Measurements from ENCODE around the gene SIT1.

DNA sequence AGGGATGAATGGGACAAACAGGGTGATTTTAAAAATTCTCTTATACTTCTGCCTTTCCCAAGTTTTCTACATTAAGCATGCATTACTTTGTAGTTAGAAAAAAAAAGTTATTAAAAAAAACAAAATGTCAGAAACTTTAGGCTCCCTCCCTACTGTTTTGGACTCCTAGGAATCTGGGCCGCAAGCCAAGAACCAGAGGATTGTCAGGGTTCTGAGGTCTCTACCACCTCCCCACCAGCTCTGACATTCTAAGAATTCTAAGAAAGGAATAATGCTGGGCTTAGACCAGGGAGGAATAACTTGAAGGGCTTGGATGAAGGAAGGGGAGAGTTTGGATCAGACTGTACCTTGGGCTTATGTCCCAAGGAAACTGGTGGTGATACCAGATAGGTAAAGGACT is 15.3 kb upstream of the SIT1 start:
- TF ChIP-seq POLR2AphosphoS5 (IDR thresholded peaks at IDR 0.05; ENCODE audit: low read depth, low read length) = no peak
- TF ChIP-seq TAF1 (IDR thresholded peaks at IDR 0.05; ENCODE audit: borderline replicate concordance, insufficient read depth, low read length) = no peak
- TF ChIP-seq, protein P1, sequence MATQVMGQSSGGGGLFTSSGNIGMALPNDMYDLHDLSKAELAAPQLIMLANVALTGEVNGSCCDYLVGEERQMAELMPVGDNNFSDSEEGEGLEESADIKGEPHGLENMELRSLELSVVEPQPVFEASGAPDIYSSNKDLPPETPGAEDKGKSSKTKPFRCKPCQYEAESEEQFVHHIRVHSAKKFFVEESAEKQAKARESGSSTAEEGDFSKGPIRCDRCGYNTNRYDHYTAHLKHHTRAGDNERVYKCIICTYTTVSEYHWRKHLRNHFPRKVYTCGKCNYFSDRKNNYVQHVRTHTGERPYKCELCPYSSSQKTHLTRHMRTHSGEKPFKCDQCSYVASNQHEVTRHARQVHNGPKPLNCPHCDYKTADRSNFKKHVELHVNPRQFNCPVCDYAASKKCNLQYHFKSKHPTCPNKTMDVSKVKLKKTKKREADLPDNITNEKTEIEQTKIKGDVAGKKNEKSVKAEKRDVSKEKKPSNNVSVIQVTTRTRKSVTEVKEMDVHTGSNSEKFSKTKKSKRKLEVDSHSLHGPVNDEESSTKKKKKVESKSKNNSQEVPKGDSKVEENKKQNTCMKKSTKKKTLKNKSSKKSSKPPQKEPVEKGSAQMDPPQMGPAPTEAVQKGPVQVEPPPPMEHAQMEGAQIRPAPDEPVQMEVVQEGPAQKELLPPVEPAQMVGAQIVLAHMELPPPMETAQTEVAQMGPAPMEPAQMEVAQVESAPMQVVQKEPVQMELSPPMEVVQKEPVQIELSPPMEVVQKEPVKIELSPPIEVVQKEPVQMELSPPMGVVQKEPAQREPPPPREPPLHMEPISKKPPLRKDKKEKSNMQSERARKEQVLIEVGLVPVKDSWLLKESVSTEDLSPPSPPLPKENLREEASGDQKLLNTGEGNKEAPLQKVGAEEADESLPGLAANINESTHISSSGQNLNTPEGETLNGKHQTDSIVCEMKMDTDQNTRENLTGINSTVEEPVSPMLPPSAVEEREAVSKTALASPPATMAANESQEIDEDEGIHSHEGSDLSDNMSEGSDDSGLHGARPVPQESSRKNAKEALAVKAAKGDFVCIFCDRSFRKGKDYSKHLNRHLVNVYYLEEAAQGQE (IDR thresholded peaks at IDR 0.05; ENCODE audit: insufficient read depth in 1 of 2, low read depth in 2 of 2, low read length in 2 of 2) = no peak
- no peak for TF ChIP-seq SIN3A (IDR thresholded peaks at IDR 0.05; ENCODE audit: borderline replicate concordance, insufficient read depth, low read length)
- TF ChIP-seq FOXP2 (optimal IDR thresholded peaks at IDR 0.05; ENCODE audit: borderline replicate concordance, extremely low read depth, extremely low read length, insufficient read depth) = no peak
